T-cell (primary cell): ENCODE measurements around the gene PHF23. TPM values are rescaled to one million over a fixed set of nuclear protein-coding genes. Genes with fewer than 3 reads are reported as not detected.

ENCODE experiments used
- ATAC-seq, 4 experiments: fragments of 200-7000 bp in 3 of 4; fragments of 150-1000 bp in 1 of 4; cut with Tn5 transposase; replicated peaks in 1 of 4; 1 replicate in 3 of 4; 2 replicates in 1 of 4; pipeline ENCODE4 v1.10.0; 2021; ENCODE audit warnings: moderate library complexity in 3 of 4, mild to moderate bottlenecking in 2 of 4, moderate number of reproducible peaks in 1 of 4
- CTCF ChIA-PET, 2 donors: fragments of 300-600 bp; sonication (Branson Sonifier 250); formaldehyde crosslinking; loops; one replicate each; lab custom pipeline; 2022; ENCODE audit warnings: antibody characterized with exemption in 2 of 2; lab: Charles Lee
- POLR2A ChIA-PET, 2 donors: fragments of 300-600 bp; sonication (Branson Sonifier 250); formaldehyde crosslinking; loops; one replicate each; lab custom pipeline; 2022; ENCODE audit warnings: antibody characterized with exemption in 2 of 2; lab: Charles Lee
- DNase-seq, 35 experiments: peaks; one replicate each; pipeline versions ENCODE4 v3.0.0 to v3.0.0-alpha.2; 2013 to 2023
- H3K27ac ChIP-seq: one replicate; pipeline ENCODE4 v1.5.1; 2013; ENCODE audit warnings: low read length
- H3K27me3 ChIP-seq, 2 experiments: replicated peaks in 1 of 2; 1 replicate in 1 of 2; 2 replicates in 1 of 2; pipeline versions ENCODE4 v1.6.1 to v1.7.0; 2013; ENCODE audit warnings: low read length in 1 of 2, mixed read lengths in 1 of 2; ENCODE audit not compliant: control insufficient read depth in 2 of 2, insufficient read depth in 2 of 2; ENCODE audit errors: extremely low read depth in 1 of 2
- H3K36me3 ChIP-seq, 2 donors: 1 replicate in 1 of 2; 2 replicates in 1 of 2; pipeline versions ENCODE4 v1.6.1 to v1.7.0; 2013; ENCODE audit warnings: low read length in 1 of 2; ENCODE audit not compliant: control insufficient read depth in 2 of 2, insufficient read depth in 1 of 2; ENCODE audit errors: extremely low read depth in 1 of 2
- H3K4me1 ChIP-seq, 2 experiments: 1 replicate in 1 of 2; 2 replicates in 1 of 2; pipeline versions ENCODE4 v1.6.1 to v1.7.0; 2013; ENCODE audit warnings: low read length in 2 of 2, mixed read lengths in 1 of 2; ENCODE audit not compliant: insufficient read depth in 2 of 2, control insufficient read depth in 1 of 2; ENCODE audit errors: extremely low read depth in 1 of 2
- H3K4me3 ChIP-seq, 2 donors: 1 replicate in 1 of 2; 2 replicates in 1 of 2; pipeline versions ENCODE4 v1.5.1 to v1.7.0; 2013; ENCODE audit warnings: mild to moderate bottlenecking in 2 of 2, low read length in 1 of 2, moderate library complexity in 1 of 2; ENCODE audit not compliant: control insufficient read depth in 1 of 2; ENCODE audit errors: extremely low read depth in 1 of 2
- H3K9me3 ChIP-seq: 2 replicates; pipeline ENCODE4 v1.7.0; 2013
- H3K27ac Mint-ChIP-seq, 2 donors: one replicate each; pipeline ENCODE4 v1.8.0; 2020 to 2021; ENCODE audit warnings: mild to moderate bottlenecking in 2 of 2, mixed read lengths in 2 of 2
- H3K27me3 Mint-ChIP-seq, 2 donors: one replicate each; pipeline ENCODE4 v1.8.0; 2021 to 2022; ENCODE audit warnings: mixed read lengths in 2 of 2
- H3K36me3 Mint-ChIP-seq: one replicate; pipeline ENCODE4 v1.8.0; 2021; ENCODE audit warnings: mixed read lengths
- H3K4me1 Mint-ChIP-seq, 3 donors: one replicate each; pipeline ENCODE4 v1.8.0; 2020 to 2022; ENCODE audit warnings: mixed read lengths in 3 of 3, mild to moderate bottlenecking in 1 of 3
- H3K4me3 Mint-ChIP-seq, 3 donors: one replicate each; pipeline ENCODE4 v1.8.0; 2020 to 2022; ENCODE audit warnings: mild to moderate bottlenecking in 3 of 3, mixed read lengths in 3 of 3, moderate library complexity in 3 of 3
- H3K9me3 Mint-ChIP-seq, 3 donors: one replicate each; pipeline ENCODE4 v1.8.0; 2020 to 2022; ENCODE audit warnings: mixed read lengths in 3 of 3
- WGBS: methylation state at CpG from one replicate; pipeline ENCODE4 v1.1.5; 2013; ENCODE audit warnings: missing lambda C conversion rate; ENCODE audit not compliant: insufficient coverage; 5-methylcytosine and 5-hydroxymethylcytosine counted together
- total RNA-seq, 35 experiments: library from RNA in 6 of 35; stranded (reverse) in 6 of 35; fragments of 120-200 nt in 1 of 35; gene quantifications; one replicate each; pipeline versions ENCODE4 v1.2.1 to v1.2.4 and lab custom pipeline; 2013 to 2026

Gene PHF23
- total RNA-seq, 5 donors from 2014 or later (not counting 1 experiment from before 2014, with no cell fraction given), result 13.3 to 51.6 (median 43.5) TPM

- WGBS, result 30% methylated on average over 2 of the region's 6 CpGs
- H3K9me3 ChIP-seq, result no peaks in the 10 kb centered on the region
- Mint-ChIP-seq H3K27me3 (no peaks in the 10 kb centered on the region), H3K9me3 (no peaks in the 10 kb centered on the region), H3K27ac (peak overlapping the region; percentile 56 to 87), H3K4me3 (peak overlapping the region; percentile 97 to 99 (median 98)), H3K4me1 (peaks cover 67 to 73% (median 70%) of the 10 kb centered on the region in 3 donors), H3K36me3 (peaks cover 25% of the 10 kb centered on the region)
- ChIA-PET CTCF (interaction anchor here in 1 of 2 donors (0.5 kb wide), 1 partner anchor 18 kb away, joined by 3 read pairs; no protein-coding TSS in a partner anchor), POLR2A (no interaction called here)
- H3K27me3 ChIP-seq, result no peaks in the 10 kb centered on the region
- no peak for DNase-seq
- H3K4me3 ChIP-seq, result peak overlapping the region; percentile 19 to 93
- ATAC-seq, result no peak
- H3K4me1 ChIP-seq, result peaks cover 25 to 73% of the 10 kb centered on the region in 2 experiments
- peaks cover 0 to 32% of the 10 kb centered on the region in 2 donors for H3K36me3 ChIP-seq
- peak overlapping the region; percentile 27 for H3K27ac ChIP-seq
Observed at GRCh38 chr17:7237266-7237760, 1.9 kb downstream of the PHF23 start.

DNA sequence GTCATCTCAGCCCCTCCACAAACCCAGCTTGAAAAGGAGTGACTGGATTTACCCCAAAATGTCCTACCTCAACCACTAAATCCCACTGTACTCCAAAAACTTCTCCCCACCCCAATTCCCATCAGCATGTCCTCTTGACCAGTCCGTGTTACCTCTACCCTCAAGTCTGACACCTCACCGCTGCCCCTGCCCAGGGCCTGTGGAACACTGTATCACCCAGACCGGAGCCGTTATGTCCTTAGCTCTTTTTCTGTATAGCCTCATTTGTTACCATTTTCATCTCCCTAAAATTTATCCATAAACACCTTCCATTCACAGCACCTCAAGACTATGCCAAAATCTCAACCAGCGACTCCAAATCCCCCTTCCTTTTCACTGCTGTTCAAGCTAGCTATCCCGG is 2.4 kb downstream of the PHF23 start:
- H3K4me1 ChIP-seq, result peaks cover 25 to 70% of the 10 kb centered on the region in 2 experiments
- ChIA-PET POLR2A (no interaction called here), CTCF (interaction anchor here in 1 of 2 donors (0.5 kb wide), 1 partner anchor 18 kb away, joined by 3 read pairs; no protein-coding TSS in a partner anchor)
- WGBS, result 92% methylated on average over 6 of the region's 6 CpGs
- Mint-ChIP-seq H3K4me1 (peaks cover 68 to 73% (median 70%) of the 10 kb centered on the region in 3 donors), H3K4me3 (peak overlapping the region; percentile 97 to 99 (median 98)), H3K9me3 (no peaks in the 10 kb centered on the region), H3K27ac (peak overlapping the region; percentile 56 to 87), H3K27me3 (no peaks in the 10 kb centered on the region), H3K36me3 (peaks cover 29% of the 10 kb centered on the region)
- no peaks in the 10 kb centered on the region for H3K27me3 ChIP-seq
- no peak overlapping the region for H3K4me3 ChIP-seq
- H3K9me3 ChIP-seq, result no peaks in the 10 kb centered on the region
- no peak overlapping the region for H3K27ac ChIP-seq
- DNase-seq, result no peak
- ATAC-seq, result no peak
- peaks cover 0 to 32% of the 10 kb centered on the region in 2 donors for H3K36me3 ChIP-seq

DNA sequence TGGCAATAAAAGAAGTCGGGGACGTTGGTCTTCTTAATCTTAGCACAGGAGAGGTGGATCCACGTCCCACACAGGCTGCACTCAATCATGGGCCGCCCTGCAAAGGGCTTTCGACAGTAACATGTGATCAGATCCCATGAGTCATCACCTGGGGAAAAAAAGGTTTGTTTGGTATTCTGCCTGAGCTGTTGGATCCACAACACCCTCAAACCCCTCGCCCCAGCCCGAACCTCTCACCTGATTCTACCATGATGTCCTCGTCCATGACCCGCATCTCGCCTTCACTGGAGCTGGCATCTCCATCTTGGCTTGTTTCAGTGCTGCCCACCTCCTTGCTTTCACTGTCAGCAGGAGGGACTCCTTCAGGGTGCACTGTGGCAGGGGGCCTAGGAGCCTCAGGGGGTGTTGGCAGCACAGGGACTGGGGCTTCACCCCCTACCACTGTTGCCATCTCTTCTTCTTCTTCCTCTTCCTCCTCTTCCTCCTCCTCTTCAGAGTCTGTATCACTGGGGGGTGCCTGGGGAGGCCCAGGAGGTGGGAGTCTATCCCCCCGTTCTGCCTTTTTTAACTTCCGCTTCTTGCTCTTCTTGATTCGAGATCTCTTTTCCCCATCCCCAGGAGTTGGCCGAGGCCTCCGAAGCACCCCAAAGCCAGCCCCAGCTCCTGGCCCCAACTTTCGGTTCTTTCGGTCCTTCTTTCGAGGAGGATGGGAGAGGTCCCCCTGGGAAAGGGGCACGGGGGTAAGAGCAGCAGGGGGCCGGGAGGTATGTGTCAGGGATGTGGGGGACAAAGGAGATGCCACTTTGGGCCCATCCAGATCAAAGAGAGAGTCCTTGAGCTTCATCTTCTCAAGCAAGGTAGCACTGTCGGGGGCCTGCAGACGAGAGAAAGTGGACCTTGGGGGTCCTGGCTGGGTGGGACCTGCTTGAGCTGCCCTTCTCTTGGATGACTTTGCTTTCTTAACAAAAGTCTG is 3.3 kb downstream of the PHF23 start:
- ChIA-PET CTCF (no interaction called here), POLR2A (no interaction called here)
- H3K4me1 Mint-ChIP-seq, result peaks cover 62 to 68% (median 64%) of the 10 kb centered on the region in 3 donors
- no peak for DNase-seq
- no peaks in the 10 kb centered on the region for H3K9me3 ChIP-seq
- H3K27me3 ChIP-seq, result no peaks in the 10 kb centered on the region
- no peak overlapping the region for H3K4me3 ChIP-seq
- no peaks in the 10 kb centered on the region for H3K27me3 Mint-ChIP-seq
- peak overlapping the region; percentile 36 to 99 (median 91) for H3K4me3 Mint-ChIP-seq
- H3K27ac ChIP-seq, result no peak overlapping the region
- WGBS, result 81% methylated on average over 9 of the region's 22 CpGs
- peaks cover 25% of the 10 kb centered on the region for H3K36me3 Mint-ChIP-seq
- H3K27ac Mint-ChIP-seq, result peak overlapping the region; percentile 55 to 92
- H3K4me1 ChIP-seq, result peaks cover 18 to 62% of the 10 kb centered on the region in 2 experiments
- ATAC-seq, result no peak
- H3K36me3 ChIP-seq, result peaks cover 0 to 30% of the 10 kb centered on the region in 2 donors
- H3K9me3 Mint-ChIP-seq, result no peaks in the 10 kb centered on the region

DNA sequence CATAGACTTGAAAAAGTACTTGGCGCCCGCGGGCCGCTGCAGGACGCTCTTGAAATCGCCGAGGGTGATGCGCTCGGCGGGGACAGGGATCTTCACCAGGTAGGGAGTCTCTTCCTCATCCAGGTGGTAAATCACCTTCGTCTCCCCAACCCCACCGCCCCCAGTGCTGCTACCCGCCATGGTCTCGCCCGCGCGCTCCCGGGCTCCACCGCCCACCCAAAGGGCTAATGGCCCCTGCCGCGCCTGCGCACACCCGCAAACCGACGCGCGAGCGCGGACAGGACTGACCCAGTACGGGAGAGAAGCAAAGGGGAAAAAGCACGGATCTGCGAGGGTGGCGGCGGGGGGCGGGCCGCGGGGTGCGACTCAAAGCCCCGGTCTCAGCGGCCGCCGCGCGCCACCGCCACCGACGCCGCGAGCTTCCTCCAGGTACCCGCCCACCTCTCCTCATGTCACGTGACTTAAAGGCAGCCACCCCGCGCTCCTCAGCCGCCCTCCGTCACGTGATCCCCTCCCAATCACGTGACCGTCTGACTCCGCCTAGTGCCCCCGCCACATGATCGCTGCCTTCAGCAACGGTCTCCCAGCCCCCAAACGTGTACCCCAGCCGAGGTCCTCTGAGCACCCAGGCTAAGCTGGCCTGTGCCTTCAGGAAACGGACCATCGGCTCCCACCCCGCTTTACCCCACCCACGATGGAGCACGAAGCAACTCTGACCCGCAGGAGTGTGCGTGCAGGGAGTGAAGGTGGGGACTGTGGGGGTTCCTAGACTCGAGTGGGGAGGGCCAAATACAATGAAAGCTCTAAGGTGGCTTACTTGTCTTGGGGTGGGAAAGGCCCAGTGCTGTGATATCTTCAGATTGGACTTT is 4.9 kb downstream of the PHF23 start, which contains the start of gene DVL2:
DVL2 (minus strand) TSS at position 435 of the 869 bp plus-strand sequence; CDS start at position 180, 255 bp downstream.
- Mint-ChIP-seq H3K9me3 (no peaks in the 10 kb centered on the region), H3K27ac (peak within 1 kb of the TSS; percentile 90 to 92), H3K27me3 (no peaks in the 10 kb centered on the region), H3K36me3 (peaks cover 26% of the 10 kb centered on the region), H3K4me1 (peaks cover 51 to 57% (median 54%) of the 10 kb centered on the region in 3 donors), H3K4me3 (peak within 1 kb of the TSS; percentile 89 to 99 (median 91))
- peaks cover 11 to 48% of the 10 kb centered on the region in 2 experiments for H3K4me1 ChIP-seq
- under 1% methylated on average over 63 of the region's 72 CpGs for WGBS
- H3K27ac ChIP-seq, result peak within 1 kb of the TSS; percentile 35
- DNase-seq (peak; percentile 81 to 97 (median 93)), ATAC-seq (peak; percentile 54 to 68 (median 58))
- H3K27me3 ChIP-seq, result no peaks in the 10 kb centered on the region
- ChIA-PET CTCF (interaction anchor here (0.6 to 1.5 kb wide), 2 partner anchors 15 to 101 kb away, joined by 3 to 7 read pairs; partner anchors contain the start of genes ACADVL (in 1 of the 2) and DLG4 (in 1 of the 2)), POLR2A (interaction anchor here (0.6 to 0.7 kb wide), 4 partner anchors 8 to 920 kb away, joined by 3 to 10 read pairs (median 3); partner anchors contain the start of gene GABARAP (in 1 of the 2))
- peak within 1 kb of the TSS; percentile 55 to 67 for H3K4me3 ChIP-seq
- peaks cover 3 to 34% of the 10 kb centered on the region in 2 donors for H3K36me3 ChIP-seq
- H3K9me3 ChIP-seq, result no peaks in the 10 kb centered on the region

DNA sequence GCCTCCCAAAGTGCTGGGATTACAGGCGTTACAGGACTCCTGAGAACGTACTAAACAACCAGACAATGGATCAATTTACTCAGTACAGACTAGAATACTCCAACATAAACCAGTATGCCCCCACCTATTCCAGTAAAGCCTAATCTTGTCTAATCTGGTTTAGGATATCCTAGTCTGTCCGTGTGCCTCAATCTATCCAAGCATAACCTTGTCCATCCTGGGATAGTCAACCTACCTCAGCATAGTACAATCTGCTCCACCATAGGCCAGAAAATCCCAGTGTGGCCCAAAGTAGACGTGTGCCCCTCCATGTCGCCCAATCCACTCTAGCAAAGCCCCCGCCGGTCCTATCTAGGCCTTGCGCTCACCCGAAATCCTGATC is 5.6 kb downstream of the PHF23 start:
- H3K4me1 Mint-ChIP-seq, result peaks cover 51 to 57% (median 54%) of the 10 kb centered on the region in 3 donors
- Histone ChIP-seq H3K4me3 (peak overlapping the region; percentile 55 to 67), H3K27ac (peak overlapping the region; percentile 35), H3K36me3 (peaks cover 8 to 41% of the 10 kb centered on the region in 2 donors), H3K27me3 (no peaks in the 10 kb centered on the region), H3K4me1 (peaks cover 11 to 48% of the 10 kb centered on the region in 2 experiments), H3K9me3 (no peaks in the 10 kb centered on the region)
- ChIA-PET POLR2A (interaction anchor here (0.6 to 0.7 kb wide), 3 partner anchors 9 to 920 kb away, joined by 3 read pairs; partner anchors contain the start of gene GABARAP (in 1 of the 2)), CTCF (no interaction called here)
- peak overlapping the region; percentile 90 to 92 for H3K27ac Mint-ChIP-seq
- H3K4me3 Mint-ChIP-seq, result peak overlapping the region; percentile 89 to 99 (median 91)
- no peaks in the 10 kb centered on the region for H3K9me3 Mint-ChIP-seq
- H3K27me3 Mint-ChIP-seq, result no peaks in the 10 kb centered on the region
- no peak for ATAC-seq
- no peak for DNase-seq
- WGBS, result 7% methylated on average over 9 of the region's 9 CpGs
- H3K36me3 Mint-ChIP-seq, result peaks cover 29% of the 10 kb centered on the region
